A673 (cell line): Measurements from ENCODE around the gene PFN4. TPM values are rescaled to one million over a fixed set of nuclear protein-coding genes. Genes with fewer than 3 reads are reported as not detected.

Source experiments
- BruUV-seq: library from RNA; stranded (reverse); fragments of 400-500 nt; replicated peaks from 2 replicates; lab custom pipeline; 2021; lab: Mats Ljungman, UMichigan
- CTCF ChIA-PET: fragments of 300-600 bp; sonication (Branson Sonifier 250); formaldehyde crosslinking; loops from one replicate; lab custom pipeline; 2022; ENCODE audit warnings: antibody characterized with exemption; lab: Charles Lee
- POLR2A ChIA-PET: fragments of 300-600 bp; sonication (Branson Sonifier 250); formaldehyde crosslinking; loops from one replicate; lab custom pipeline; 2022; ENCODE audit warnings: antibody characterized with exemption; ENCODE audit not compliant: low non-redundant PET; lab: Charles Lee
- DNase-seq: peaks from one replicate; pipeline ENCODE4 v3.0.0-alpha.2; 2015; ENCODE audit warnings: low spot score
- H3K27ac ChIP-seq: fragments of 200-600 bp; sonication (generic); 2 replicates; pipeline ENCODE4 v1.5.1; 2016; ENCODE audit warnings: mixed run types, low read depth, mild to moderate bottlenecking, mixed read lengths, antibody characterized with exemption, low read length; ENCODE audit not compliant: poor library complexity, severe bottlenecking
- H3K27me3 ChIP-seq: fragments of 200-600 bp; sonication (generic); replicated peaks from 2 replicates; pipeline ENCODE4 v1.6.1; 2017; ENCODE audit warnings: mixed run types, low read depth, mild to moderate bottlenecking, mixed read lengths, antibody characterized with exemption, low read length; ENCODE audit not compliant: insufficient read depth, poor library complexity
- H3K36me3 ChIP-seq: fragments of 200-600 bp; sonication (generic); 2 replicates; pipeline ENCODE4 v1.6.1; 2016; ENCODE audit warnings: mixed run types, mild to moderate bottlenecking, mixed read lengths, antibody characterized with exemption, low read length; ENCODE audit not compliant: insufficient read depth, poor library complexity, severe bottlenecking
- H3K4me1 ChIP-seq: fragments of 200-600 bp; sonication (generic); 2 replicates; pipeline ENCODE4 v1.6.1; 2017; ENCODE audit warnings: mixed run types, mild to moderate bottlenecking, mixed read lengths, antibody characterized with exemption, low read length; ENCODE audit not compliant: insufficient read depth, poor library complexity, severe bottlenecking
- H3K4me3 ChIP-seq: fragments of 200-600 bp; sonication (generic); 2 replicates; pipeline ENCODE4 v1.5.1; 2016; ENCODE audit warnings: low read depth, mixed run types, mild to moderate bottlenecking, mixed read lengths, low read length; ENCODE audit not compliant: poor library complexity, severe bottlenecking
- H3K9me3 ChIP-seq: fragments of 200-600 bp; sonication (generic); 2 replicates; pipeline ENCODE4 v1.6.1; 2016; ENCODE audit warnings: mixed run types, low read depth, mild to moderate bottlenecking, mixed read lengths, antibody characterized with exemption, low read length; ENCODE audit not compliant: poor library complexity, severe bottlenecking
- CTCF ChIP-seq: fragments of 300-800, 200-600 bp; sonication (generic); conservative IDR thresholded peaks from 2 replicates; pipeline ENCODE4 v1.5.1; 2017; ENCODE audit warnings: low read depth, mild to moderate bottlenecking, antibody characterized with exemption, low read length, moderate library complexity, mixed read lengths
- EZH2 ChIP-seq: fragments of 200-600 bp; sonication (generic); IDR thresholded peaks from 2 replicates; pipeline ENCODE4 v1.6.1; 2017; ENCODE audit warnings: borderline replicate concordance, low read depth, mild to moderate bottlenecking, mixed read lengths, antibody characterized with exemption, low read length; ENCODE audit not compliant: poor library complexity, severe bottlenecking
- intact Hi-C: fragments of 100-400 bp; cut with micrococcal nuclease; formaldehyde crosslinking; loops from one replicate; pipeline ENCODE4 v1.10.0; 2022; ENCODE audit not compliant: unreplicated experiment
- total RNA-seq: library from RNA; stranded (reverse); gene quantifications from 2 replicates; pipeline ENCODE4 v1.2.3, GENCODE V29; 2021

PFN4 gene
- total RNA-seq, 1 experiment from 2014 or later = not detected

GRCh38 chr2:24105816-24106215 lies 17.3 kb downstream of the PFN4 start:
- no peak for TF ChIP-seq CTCF
- no peak for TF ChIP-seq EZH2
- Histone ChIP-seq H3K36me3 (no peaks in the 10 kb centered on the region), H3K4me3 (no peak overlapping the region), H3K9me3 (no peaks in the 10 kb centered on the region), H3K27ac (no peak overlapping the region), H3K4me1 (no peaks in the 10 kb centered on the region), H3K27me3 (no peaks in the 10 kb centered on the region)
- CTCF ChIA-PET = no interaction called here
- BruUV-seq = no TSS peak
- POLR2A ChIA-PET = interaction anchor here (0.6 kb wide), 1 partner anchor 99 kb away, joined by 4 read pairs; no protein-coding TSS in a partner anchor
- DNase-seq = no peak
- intact Hi-C loops = no loop called here

- no peak overlapping the region for H3K27ac ChIP-seq
- no peaks in the 10 kb centered on the region for H3K4me1 ChIP-seq
- H3K4me3 ChIP-seq = no peak overlapping the region
- ChIA-PET POLR2A (no interaction called here), CTCF (interaction anchor here (0.6 kb wide), 1 partner anchor 338 kb away, joined by 3 read pairs; no protein-coding TSS in a partner anchor)
- no peaks in the 10 kb centered on the region for H3K9me3 ChIP-seq
- no peaks in the 10 kb centered on the region for H3K36me3 ChIP-seq
- no peaks in the 10 kb centered on the region for H3K27me3 ChIP-seq
- intact Hi-C loops = no loop called here
- TF ChIP-seq CTCF = no peak
- TF ChIP-seq EZH2 = no peak
- no peak for DNase-seq
- no TSS peak for BruUV-seq
Observed at GRCh38 chr2:24104906-24105305, 18.2 kb downstream of the PFN4 start.

- intact Hi-C loops = no loop called here
- H3K4me1 ChIP-seq = no peaks in the 10 kb centered on the region
- ChIA-PET POLR2A (no interaction called here), CTCF (no interaction called here)
- TF ChIP-seq EZH2 (no peak), CTCF (no peak)
- H3K36me3 ChIP-seq = no peaks in the 10 kb centered on the region
- no peak overlapping the region for H3K4me3 ChIP-seq
- no peak for DNase-seq
- H3K27me3 ChIP-seq = no peaks in the 10 kb centered on the region
- no peaks in the 10 kb centered on the region for H3K9me3 ChIP-seq
- no peak overlapping the region for H3K27ac ChIP-seq
- no TSS peak for BruUV-seq
Observed at GRCh38 chr2:24104110-24104650, 19.0 kb downstream of the PFN4 start.
